HepG2 (cell line): Measurements from ENCODE around the gene RABL6. TPM values are rescaled to one million over a fixed set of nuclear protein-coding genes. Genes with fewer than 3 reads are reported as not detected.
A peak's percentile ranks its signal among the peaks of the same experiment; 100 is the strongest.

ENCODE experiments used
- AKAP8 ChIP-seq: sonication (generic); formaldehyde crosslinking; IDR thresholded peaks from 2 replicates; pipeline ENCODE4 v1.5.1; 2020; ENCODE audit warnings: mild to moderate bottlenecking, missing genetic modification reagents
- ASH2L ChIP-seq: fragments of 300-600, 200-600 bp; sonication (generic); IDR thresholded peaks from 2 replicates; pipeline ENCODE4 v1.7.0; 2017; ENCODE audit warnings: low read depth, mild to moderate bottlenecking, moderate library complexity, mixed read lengths, low read length; ENCODE audit not compliant: insufficient read length
- HES4 ChIP-seq: sonication (generic); formaldehyde crosslinking; IDR thresholded peaks from 2 replicates; pipeline ENCODE4 v1.9.0; 2021; ENCODE audit warnings: mild to moderate bottlenecking, missing genetic modification reagents, borderline replicate concordance
- KAT7 ChIP-seq: IDR thresholded peaks from 2 replicates; pipeline ENCODE4 v1.6.1; 2018; ENCODE audit warnings: borderline replicate concordance, missing compliant biosample characterization
- MBD4 ChIP-seq: IDR thresholded peaks from 2 replicates; pipeline ENCODE4 v1.6.1; 2012; ENCODE audit warnings: low read length, inconsistent platforms, borderline replicate concordance
- MTA1 ChIP-seq: sonication (generic); formaldehyde crosslinking; IDR thresholded peaks from 2 replicates; pipeline ENCODE4 v1.4.0; 2020; ENCODE audit warnings: missing genetic modification reagents, mild to moderate bottlenecking, borderline replicate concordance
- RBM22 ChIP-seq: fragments of 200-400 bp; formaldehyde crosslinking; optimal IDR thresholded peaks from 2 replicates; pipeline ENCODE3; 2017; ENCODE audit warnings: mild to moderate bottlenecking, low read length, moderate library complexity
- RFX1 ChIP-seq: fragments of 450-650 bp; IDR thresholded peaks from 2 replicates; pipeline ENCODE4 v1.6.1; 2017
- TAF1 ChIP-seq: sonication (generic); formaldehyde crosslinking; IDR thresholded peaks from 2 replicates; pipeline ENCODE4 v1.4.0; 2020; ENCODE audit warnings: missing genetic modification reagents
- ZMYM3 ChIP-seq: sonication (generic); formaldehyde crosslinking; IDR thresholded peaks from 2 replicates; pipeline ENCODE4 v1.5.1; 2020; ENCODE audit warnings: mild to moderate bottlenecking, missing genetic modification reagents
- ZNF253 ChIP-seq: sonication (generic); formaldehyde crosslinking; IDR thresholded peaks from 2 replicates; pipeline ENCODE4 v1.8.0; 2022; ENCODE audit warnings: mild to moderate bottlenecking, missing genetic modification reagents, borderline replicate concordance
- ZNF552 ChIP-seq: sonication (generic); formaldehyde crosslinking; IDR thresholded peaks from 2 replicates; pipeline ENCODE4 v1.9.0; 2022; ENCODE audit warnings: missing genetic modification reagents, mild to moderate bottlenecking, borderline replicate concordance
- ZNF616 ChIP-seq: sonication (generic); formaldehyde crosslinking; IDR thresholded peaks from 2 replicates; pipeline ENCODE4 v1.5.0; 2020; ENCODE audit warnings: low read depth, mild to moderate bottlenecking, missing genetic modification reagents
- ZNF660 ChIP-seq: sonication (generic); formaldehyde crosslinking; IDR thresholded peaks from 2 replicates; pipeline ENCODE4 v1.5.1; 2020; ENCODE audit warnings: mild to moderate bottlenecking, low read depth, missing genetic modification reagents, borderline replicate concordance
- ZNF775 ChIP-seq: sonication (generic); formaldehyde crosslinking; IDR thresholded peaks from 2 replicates; pipeline ENCODE4 v1.4.0; 2020; ENCODE audit warnings: missing genetic modification reagents, mild to moderate bottlenecking, moderate library complexity, borderline replicate concordance
- ZNF790 ChIP-seq: sonication (generic); formaldehyde crosslinking; IDR thresholded peaks from 2 replicates; pipeline ENCODE4 v1.8.0; 2022; ENCODE audit warnings: missing genetic modification reagents, mild to moderate bottlenecking, borderline replicate concordance
- ZNF883 ChIP-seq: sonication (generic); formaldehyde crosslinking; IDR thresholded peaks from 2 replicates; pipeline ENCODE4 v1.5.1; 2020; ENCODE audit warnings: mild to moderate bottlenecking, missing genetic modification reagents; ENCODE audit errors: not compliant biosample characterization
- ZSCAN30 ChIP-seq: sonication (generic); formaldehyde crosslinking; IDR thresholded peaks from 2 replicates; pipeline ENCODE4 v1.5.0; 2020; ENCODE audit warnings: mild to moderate bottlenecking, missing genetic modification reagents
- polyA plus RNA-seq, 8 experiments: library from polyadenylated mRNA; depleted of rRNA in 3 of 8; stranded (reverse) in 7 of 8; unstranded in 1 of 8; fragments of >200 nt; fragmentation: Illumina TruSeq in 4 of 8; extraction: Trizol in 4 of 8; gene quantifications; 2 replicates each; pipeline versions ENCODE4 v1.2.1 to v1.2.3, GENCODE V29; 2011 to 2016; ENCODE audit warnings: low read depth in 4 of 8, missing spikeins in 1 of 8, mixed read lengths in 1 of 8; ENCODE audit not compliant: insufficient read depth in 1 of 8
- total RNA-seq, 5 experiments: library from RNA; depleted of rRNA; stranded (reverse); fragments of >200 nt; fragmentation: Illumina TruSeq; extraction: Trizol; gene quantifications; 2 replicates each; pipeline ENCODE4 v1.2.3, GENCODE V29; 2016; ENCODE audit warnings: low read depth in 1 of 5
- TF ChIP-seq, protein P1 (sequence below): sonication (generic); formaldehyde crosslinking; IDR thresholded peaks from 2 replicates; pipeline ENCODE4 v1.4.0; 2020; ENCODE audit warnings: missing genetic modification reagents, borderline replicate concordance
- TF ChIP-seq, protein P2 (sequence below): sonication (generic); formaldehyde crosslinking; IDR thresholded peaks from 2 replicates; pipeline ENCODE4 v1.4.0; 2020; ENCODE audit warnings: missing genetic modification reagents
- TF ChIP-seq, protein P3 (sequence below): sonication (generic); formaldehyde crosslinking; IDR thresholded peaks from 2 replicates; pipeline ENCODE4 v1.9.0; 2021; ENCODE audit warnings: missing genetic modification reagents, borderline replicate concordance
- TF ChIP-seq, protein P4 (sequence below): sonication (generic); formaldehyde crosslinking; IDR thresholded peaks from 2 replicates; pipeline ENCODE4 v1.5.0; 2020; ENCODE audit warnings: mild to moderate bottlenecking, missing genetic modification reagents, borderline replicate concordance

RABL6 gene
- total and polyA plus RNA-seq, 2 of the 13 experiments (the other 11 are each of a cell fraction or from before 2014, with no cell fraction given): 81.5 to 125 TPM

DNA sequence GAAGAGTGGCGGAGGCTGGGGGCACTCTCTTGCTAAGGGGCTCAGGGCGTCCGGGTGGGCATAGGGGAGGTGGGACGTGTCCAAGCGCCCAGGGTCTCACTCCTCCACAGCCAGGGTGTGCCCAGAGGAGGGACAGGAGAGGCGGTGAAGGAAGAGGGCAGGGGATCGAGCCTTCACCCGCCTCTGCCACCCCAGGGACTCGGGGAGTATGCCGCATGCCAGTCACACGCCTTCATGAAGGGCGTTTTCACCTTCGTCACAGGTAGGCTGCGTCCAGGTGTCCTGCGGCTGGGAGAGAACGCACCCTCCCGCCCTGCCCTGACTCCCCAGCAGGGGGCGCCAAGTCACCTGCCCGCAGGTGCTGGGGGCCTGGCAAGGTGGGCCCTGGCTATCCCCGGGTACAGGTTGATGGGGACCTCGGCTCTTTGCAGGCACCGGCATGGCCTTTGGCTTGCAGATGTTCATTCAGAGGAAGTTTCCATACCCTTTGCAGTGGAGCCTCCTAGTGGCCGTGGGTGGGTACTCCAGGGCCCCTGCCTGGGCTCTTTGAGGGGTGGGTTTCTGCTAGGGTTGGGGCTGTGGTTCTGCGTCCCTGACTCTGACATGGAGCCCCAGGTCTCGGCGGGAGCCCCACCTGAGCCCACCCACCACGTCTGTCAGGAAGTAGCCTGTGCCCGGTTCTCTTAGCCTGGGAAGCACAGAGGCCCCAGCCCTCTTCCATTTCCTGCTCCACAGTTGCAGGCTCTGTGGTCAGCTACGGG, 16.1 kb upstream of the RABL6 start (continued):
- TF ChIP-seq, protein P1, sequence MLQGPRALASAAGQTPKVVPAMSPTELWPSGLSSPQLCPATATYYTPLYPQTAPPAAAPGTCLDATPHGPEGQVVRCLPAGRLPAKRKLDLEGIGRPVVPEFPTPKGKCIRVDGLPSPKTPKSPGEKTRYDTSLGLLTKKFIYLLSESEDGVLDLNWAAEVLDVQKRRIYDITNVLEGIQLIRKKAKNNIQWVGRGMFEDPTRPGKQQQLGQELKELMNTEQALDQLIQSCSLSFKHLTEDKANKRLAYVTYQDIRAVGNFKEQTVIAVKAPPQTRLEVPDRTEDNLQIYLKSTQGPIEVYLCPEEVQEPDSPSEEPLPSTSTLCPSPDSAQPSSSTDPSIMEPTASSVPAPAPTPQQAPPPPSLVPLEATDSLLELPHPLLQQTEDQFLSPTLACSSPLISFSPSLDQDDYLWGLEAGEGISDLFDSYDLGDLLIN (CRISPR knock-in tag): no peak
- TF ChIP-seq ZNF616 (CRISPR knock-in tag) (peak; percentile 53; the same call in 1 of the 2 replicates), ZMYM3 (no peak), RBM22 (peak; percentile 76), ZNF775 (no peak), ZSCAN30 (no peak), MTA1 (no peak), KAT7 (CRISPR knock-in tag) (peak; percentile 66; the same call in 1 of the 2 replicates), ZNF253 (CRISPR knock-in tag) (no peak), AKAP8 (peak; percentile 59), ZNF660 (CRISPR knock-in tag) (no peak), HES4 (CRISPR knock-in tag) (peak; percentile 81; the same call in 1 of the 2 replicates), ZNF883 (CRISPR knock-in tag) (no peak), ZNF552 (CRISPR knock-in tag) (peak; percentile 69; the same call in 1 of the 2 replicates), TAF1 (CRISPR knock-in tag) (peak; percentile 59), ASH2L (no peak), RFX1 (no peak), MBD4 (no peak), ZNF790 (CRISPR knock-in tag) (no peak)
- TF ChIP-seq, protein P2, sequence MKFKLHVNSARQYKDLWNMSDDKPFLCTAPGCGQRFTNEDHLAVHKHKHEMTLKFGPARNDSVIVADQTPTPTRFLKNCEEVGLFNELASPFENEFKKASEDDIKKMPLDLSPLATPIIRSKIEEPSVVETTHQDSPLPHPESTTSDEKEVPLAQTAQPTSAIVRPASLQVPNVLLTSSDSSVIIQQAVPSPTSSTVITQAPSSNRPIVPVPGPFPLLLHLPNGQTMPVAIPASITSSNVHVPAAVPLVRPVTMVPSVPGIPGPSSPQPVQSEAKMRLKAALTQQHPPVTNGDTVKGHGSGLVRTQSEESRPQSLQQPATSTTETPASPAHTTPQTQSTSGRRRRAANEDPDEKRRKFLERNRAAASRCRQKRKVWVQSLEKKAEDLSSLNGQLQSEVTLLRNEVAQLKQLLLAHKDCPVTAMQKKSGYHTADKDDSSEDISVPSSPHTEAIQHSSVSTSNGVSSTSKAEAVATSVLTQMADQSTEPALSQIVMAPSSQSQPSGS (CRISPR knock-in tag): no peak
- TF ChIP-seq, protein P3, sequence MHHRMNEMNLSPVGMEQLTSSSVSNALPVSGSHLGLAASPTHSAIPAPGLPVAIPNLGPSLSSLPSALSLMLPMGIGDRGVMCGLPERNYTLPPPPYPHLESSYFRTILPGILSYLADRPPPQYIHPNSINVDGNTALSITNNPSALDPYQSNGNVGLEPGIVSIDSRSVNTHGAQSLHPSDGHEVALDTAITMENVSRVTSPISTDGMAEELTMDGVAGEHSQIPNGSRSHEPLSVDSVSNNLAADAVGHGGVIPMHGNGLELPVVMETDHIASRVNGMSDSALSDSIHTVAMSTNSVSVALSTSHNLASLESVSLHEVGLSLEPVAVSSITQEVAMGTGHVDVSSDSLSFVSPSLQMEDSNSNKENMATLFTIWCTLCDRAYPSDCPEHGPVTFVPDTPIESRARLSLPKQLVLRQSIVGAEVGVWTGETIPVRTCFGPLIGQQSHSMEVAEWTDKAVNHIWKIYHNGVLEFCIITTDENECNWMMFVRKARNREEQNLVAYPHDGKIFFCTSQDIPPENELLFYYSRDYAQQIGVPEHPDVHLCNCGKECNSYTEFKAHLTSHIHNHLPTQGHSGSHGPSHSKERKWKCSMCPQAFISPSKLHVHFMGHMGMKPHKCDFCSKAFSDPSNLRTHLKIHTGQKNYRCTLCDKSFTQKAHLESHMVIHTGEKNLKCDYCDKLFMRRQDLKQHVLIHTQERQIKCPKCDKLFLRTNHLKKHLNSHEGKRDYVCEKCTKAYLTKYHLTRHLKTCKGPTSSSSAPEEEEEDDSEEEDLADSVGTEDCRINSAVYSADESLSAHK (CRISPR knock-in tag): no peak
- TF ChIP-seq, protein P4, sequence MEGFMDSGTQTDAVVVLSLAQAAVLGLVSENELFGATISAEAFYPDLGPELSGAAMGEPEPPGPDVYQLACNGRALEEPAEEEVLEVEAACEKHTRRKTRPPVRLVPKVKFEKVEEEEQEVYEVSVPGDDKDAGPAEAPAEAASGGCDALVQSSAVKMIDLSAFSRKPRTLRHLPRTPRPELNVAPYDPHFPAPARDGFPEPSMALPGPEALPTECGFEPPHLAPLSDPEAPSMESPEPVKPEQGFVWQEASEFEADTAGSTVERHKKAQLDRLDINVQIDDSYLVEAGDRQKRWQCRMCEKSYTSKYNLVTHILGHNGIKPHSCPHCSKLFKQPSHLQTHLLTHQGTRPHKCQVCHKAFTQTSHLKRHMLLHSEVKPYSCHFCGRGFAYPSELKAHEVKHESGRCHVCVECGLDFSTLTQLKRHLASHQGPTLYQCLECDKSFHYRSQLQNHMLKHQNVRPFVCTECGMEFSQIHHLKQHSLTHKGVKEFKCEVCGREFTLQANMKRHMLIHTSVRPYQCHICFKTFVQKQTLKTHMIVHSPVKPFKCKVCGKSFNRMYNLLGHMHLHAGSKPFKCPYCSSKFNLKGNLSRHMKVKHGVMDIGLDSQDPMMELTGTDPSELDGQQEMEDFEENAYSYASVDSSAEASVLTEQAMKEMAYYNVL: 0 out of 2 replicates have a peak, but pooled peaks have one; percentile 56
